ENCODE data around the gene ZYX.
"Not testable (repeated sequence)": the region's sequence is repeated elsewhere in the genome, so short reads cannot be mapped to it uniquely, and the experiment has no call there.

ZYX gene

GRCh38 chr7:143398616-143399015, 17.5 kb downstream of the ZYX start:
- DNase-seq: no peak

- no peak for DNase-seq
These were observed 18.0 kb downstream of the ZYX start for GRCh38 chr7:143399151-143399550.

GRCh38 chr7:143399642-143400041, 18.5 kb downstream of the ZYX start:
- DNase-seq: no peak

GRCh38 chr7:143401265-143401664, 20.1 kb downstream of the ZYX start:
- DNase-seq: no peak

GRCh38 chr7:143402233-143402632, 21.1 kb downstream of the ZYX start:
- DNase-seq: not testable (repeated sequence)

- no peak for DNase-seq
These were observed 24.2 kb downstream of the ZYX start for GRCh38 chr7:143405173-143406001.

GRCh38 chr7:143406002-143406357, 24.8 kb downstream of the ZYX start:
- no peak for DNase-seq

GRCh38 chr7:143407287-143408251, 26.4 kb downstream of the ZYX start:
- no peak for DNase-seq

GRCh38 chr7:143408252-143408685, 27.1 kb downstream of the ZYX start:
- no peak for DNase-seq

- DNase-seq: no peak
These were observed 27.8 kb downstream of the ZYX start, which contains the start of gene EPHA1 for GRCh38 chr7:143408686-143409561. Gene EPHA1 (minus strand): TSS chr7:143408856. CDS start chr7:143408805, 51 bp downstream.

GRCh38 chr7:143410521-143411004, 29.4 kb downstream of the ZYX start:
- DNase-seq: no peak

- DNase-seq: no peak
These were observed 31.0 kb downstream of the ZYX start for GRCh38 chr7:143411976-143412708.

GRCh38 chr7:143413123-143413522, 32.0 kb downstream of the ZYX start:
- DNase-seq: no peak

GRCh38 chr7:143415209-143415608, 34.1 kb downstream of the ZYX start:
- DNase-seq: not testable (repeated sequence)

GRCh38 chr7:143415742-143416397, 34.7 kb downstream of the ZYX start:
- no peak for DNase-seq

- no peak for DNase-seq
These were observed 35.5 kb downstream of the ZYX start for GRCh38 chr7:143416565-143417149.

- DNase-seq: no peak
These were observed 36.7 kb downstream of the ZYX start for GRCh38 chr7:143417734-143418383.

- no peak for DNase-seq
These were observed 37.7 kb downstream of the ZYX start for GRCh38 chr7:143418681-143419458.

GRCh38 chr7:143419880-143420279, 38.7 kb downstream of the ZYX start:
- no peak for DNase-seq
